HEK293T (cell line): ENCODE data around the gene CDH26.

ENCODE experiments used
- CTCF ChIA-PET: fragments of 350-600 bp; formaldehyde crosslinking; extraction: SDS; loops from one replicate; lab custom pipeline; 2021; ENCODE audit warnings: antibody characterized with exemption, inconsistent platforms; lab: Yijun Ruan, JAX
- POLR2A ChIA-PET: fragments of 350-600 bp; formaldehyde crosslinking; extraction: SDS; loops from one replicate; lab custom pipeline; 2020; ENCODE audit warnings: antibody characterized with exemption, inconsistent platforms; lab: Yijun Ruan, JAX
- DNase-seq: peaks from one replicate; pipeline ENCODE4 v3.0.0; 2012; ENCODE audit warnings: mixed read lengths; ENCODE audit errors: extremely low spot score
- ARNT ChIP-seq: fragments of 450-650 bp; IDR thresholded peaks from 2 replicates; pipeline ENCODE4 v1.6.1; 2017; ENCODE audit warnings: mild to moderate bottlenecking
- BHLHE40 ChIP-seq: fragments of 450-650 bp; IDR thresholded peaks from 2 replicates; pipeline ENCODE4 v1.6.1; 2016; ENCODE audit warnings: mild to moderate bottlenecking, moderate library complexity, borderline replicate concordance
- CTBP1 ChIP-seq: fragments of 450-650 bp; IDR thresholded peaks from 2 replicates; pipeline ENCODE4 v1.6.1; 2016; ENCODE audit warnings: borderline replicate concordance
- ELF4 ChIP-seq: fragments of 450-650 bp; IDR thresholded peaks from 2 replicates; pipeline ENCODE4 v1.6.1; 2017; ENCODE audit warnings: antibody characterized with exemption
- FOXA1 ChIP-seq: fragments of 450-650 bp; IDR thresholded peaks from 2 replicates; pipeline ENCODE4 v1.6.1; 2016; ENCODE audit warnings: mild to moderate bottlenecking
- FOXK2 ChIP-seq: fragments of 450-650 bp; IDR thresholded peaks from 2 replicates; pipeline ENCODE4 v1.6.1; 2016; ENCODE audit warnings: mild to moderate bottlenecking
- FOXM1 ChIP-seq: fragments of 450-650 bp; IDR thresholded peaks from 2 replicates; pipeline ENCODE4 v1.6.1; 2017; ENCODE audit warnings: mild to moderate bottlenecking, borderline replicate concordance
- HDGF ChIP-seq: fragments of 450-650 bp; IDR thresholded peaks from 2 replicates; pipeline ENCODE4 v1.6.1; 2017; ENCODE audit warnings: antibody characterized with exemption, borderline replicate concordance
- L3MBTL2 ChIP-seq: fragments of 450-650 bp; conservative IDR thresholded peaks from 2 replicates; pipeline ENCODE4 v1.6.1; 2016; ENCODE audit warnings: mild to moderate bottlenecking
- LEF1 ChIP-seq: fragments of 450-650 bp; IDR thresholded peaks from 2 replicates; pipeline ENCODE4 v1.6.1; 2017; ENCODE audit warnings: mild to moderate bottlenecking, borderline replicate concordance
- NFRKB ChIP-seq: fragments of 450-650 bp; IDR thresholded peaks from 2 replicates; pipeline ENCODE4 v1.6.1; 2016; ENCODE audit warnings: mild to moderate bottlenecking, moderate library complexity
- PKNOX1 ChIP-seq: fragments of 450-650 bp; IDR thresholded peaks from 2 replicates; pipeline ENCODE4 v1.6.1; 2016
- SP1 ChIP-seq: fragments of 450-650 bp; IDR thresholded peaks from 2 replicates; pipeline ENCODE4 v1.6.1; 2017
- SUZ12 ChIP-seq: fragments of 450-650 bp; IDR thresholded peaks from 2 replicates; pipeline ENCODE4 v1.6.1; 2016; ENCODE audit warnings: mild to moderate bottlenecking
- TARDBP ChIP-seq: fragments of 450-650 bp; IDR thresholded peaks from 2 replicates; pipeline ENCODE4 v1.6.1; 2016
- ZNF384 ChIP-seq: fragments of 450-650 bp; IDR thresholded peaks from 2 replicates; pipeline ENCODE4 v1.6.1; 2016

CDH26 gene

GRCh38 chr20:60057866-60058807 lies 99.9 kb downstream of the CDH26 start:
- POLR2A ChIA-PET = interaction anchor here (0.8 to 1.1 kb wide), 3 partner anchors 11 to 153 kb away, joined by 3 read pairs; no protein-coding TSS in a partner anchor

GRCh38 chr20:60058879-60059278 lies 100.7 kb downstream of the CDH26 start:
- ChIA-PET CTCF (interaction anchor here (0.9 kb wide), 1 partner anchor 1195 kb away, joined by 3 read pairs; no protein-coding TSS in a partner anchor), POLR2A (interaction anchor here (0.8 to 1.1 kb wide), 2 partner anchors 11 to 147 kb away, joined by 3 read pairs; no protein-coding TSS in a partner anchor)
- DNase-seq = no peak

More at GRCh38 chr20:60057866-60058807, 99.9 kb downstream of the CDH26 start:
- TF ChIP-seq ELF4 (no peak), BHLHE40 (no peak), ARNT (no peak), FOXK2 (no peak), SUZ12 (no peak), NFRKB (no peak), HDGF (no peak), TARDBP (no peak), LEF1 (no peak), ZNF384 (no peak), SP1 (no peak)
- CTCF ChIA-PET = interaction anchor here (0.6 to 1.2 kb wide), 8 partner anchors 10 to 1195 kb away, joined by 3 to 5 read pairs (median 3); no protein-coding TSS in a partner anchor
- DNase-seq = peak; percentile 50

GRCh38 chr20:60060006-60060557 lies 101.9 kb downstream of the CDH26 start:
- ChIA-PET POLR2A (no interaction called here), CTCF (no interaction called here)
- no peak for DNase-seq
- TF ChIP-seq BHLHE40 (no peak), LEF1 (no peak), TARDBP (no peak), FOXA1 (no peak), L3MBTL2 (no peak)

More at GRCh38 chr20:60058879-60059278, 100.7 kb downstream of the CDH26 start:
- TF ChIP-seq FOXM1 (no peak), SUZ12 (no peak), ARNT (no peak), NFRKB (no peak), L3MBTL2 (no peak), CTBP1 (no peak), FOXA1 (no peak), ELF4 (no peak), PKNOX1 (no peak)

GRCh38 chr20:60060593-60060992 lies 102.4 kb downstream of the CDH26 start:
- ChIA-PET POLR2A (no interaction called here), CTCF (no interaction called here)
- TF ChIP-seq SUZ12 (no peak), ELF4 (no peak), HDGF (no peak), L3MBTL2 (no peak), PKNOX1 (no peak), BHLHE40 (no peak), FOXM1 (no peak), SP1 (no peak), CTBP1 (no peak), LEF1 (no peak), FOXA1 (no peak), TARDBP (no peak), FOXK2 (no peak), ARNT (no peak), ZNF384 (no peak), NFRKB (no peak)
- DNase-seq = no peak

- no peak for DNase-seq
- ChIA-PET POLR2A (no interaction called here), CTCF (interaction anchor here (0.5 kb wide), 1 partner anchor 27 kb away, joined by 3 read pairs; no protein-coding TSS in a partner anchor)
- no peak for TF ChIP-seq LEF1
- TF ChIP-seq ARNT = no peak
- no peak for TF ChIP-seq L3MBTL2
- TF ChIP-seq SP1 = no peak
- no peak for TF ChIP-seq FOXM1
- no peak for TF ChIP-seq BHLHE40
- TF ChIP-seq FOXA1 = no peak
- TF ChIP-seq CTBP1 = no peak
- TF ChIP-seq SUZ12 = no peak
- no peak for TF ChIP-seq ZNF384
- no peak for TF ChIP-seq ELF4
- no peak for TF ChIP-seq FOXK2
- TF ChIP-seq TARDBP = no peak
- no peak for TF ChIP-seq HDGF
- TF ChIP-seq PKNOX1 = no peak
These were observed 104.3 kb downstream of the CDH26 start for GRCh38 chr20:60062431-60063047.
